ENCODE results near the gene SYNPR.

SYNPR gene

DNA sequence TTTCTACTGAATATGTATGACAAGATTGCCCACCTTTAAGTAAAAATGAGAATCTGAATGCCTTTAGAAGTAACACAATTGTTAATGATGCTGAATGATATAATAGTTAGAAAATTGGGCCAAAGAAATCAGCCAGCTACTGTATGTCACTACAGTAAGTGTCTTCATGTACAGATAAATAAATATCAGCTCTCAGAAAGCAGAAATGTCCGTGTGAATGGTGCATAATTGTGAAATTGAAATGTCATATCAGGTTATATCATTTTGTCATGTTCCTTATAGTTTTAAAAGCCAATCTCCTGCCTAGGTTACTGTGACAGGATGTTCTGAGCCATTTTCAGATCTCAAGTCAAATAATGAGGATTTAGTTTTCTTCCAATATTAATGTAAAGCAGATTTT, 283.8 kb downstream of the SYNPR start:
- DNase-seq, result no peak

DNA sequence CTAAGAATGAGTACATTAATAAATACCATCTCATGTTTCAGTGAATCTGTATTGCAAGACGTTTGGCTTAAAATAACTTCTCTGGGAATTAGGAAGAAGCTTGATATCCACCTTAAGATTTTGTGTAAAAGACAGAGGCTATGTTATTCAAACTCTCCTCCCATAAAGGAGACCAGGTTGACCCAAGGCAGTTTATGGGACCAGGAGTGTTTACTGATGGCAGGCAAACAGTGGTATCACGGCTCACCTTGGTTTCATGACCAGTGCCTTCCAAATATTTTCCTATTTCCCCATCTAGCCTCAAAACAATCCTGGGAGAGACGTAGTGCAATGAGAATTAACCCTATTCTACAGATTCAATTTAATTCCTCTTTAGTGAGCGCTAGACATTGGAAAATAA, 284.2 kb downstream of the SYNPR start:
- no peak for DNase-seq

DNA sequence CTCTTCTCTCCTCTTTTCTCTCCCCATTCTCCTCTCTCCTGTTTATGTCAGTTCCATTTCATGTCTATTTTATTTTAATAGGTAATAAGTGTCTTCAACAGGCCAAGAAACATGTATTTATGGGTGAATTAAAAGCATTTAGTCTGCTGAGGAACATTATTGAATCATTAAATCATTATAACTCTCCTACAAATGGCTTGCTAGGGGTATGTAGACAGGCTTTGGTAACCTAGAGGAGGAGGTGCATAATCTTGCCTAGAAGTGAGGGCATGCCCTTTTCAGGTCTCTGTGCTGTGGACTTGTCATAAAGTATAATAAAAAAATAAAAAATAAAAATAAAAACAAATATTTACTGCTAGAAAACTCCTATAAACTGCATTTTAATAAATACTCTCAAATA, 285.5 kb downstream of the SYNPR start:
- no peak for DNase-seq

DNA sequence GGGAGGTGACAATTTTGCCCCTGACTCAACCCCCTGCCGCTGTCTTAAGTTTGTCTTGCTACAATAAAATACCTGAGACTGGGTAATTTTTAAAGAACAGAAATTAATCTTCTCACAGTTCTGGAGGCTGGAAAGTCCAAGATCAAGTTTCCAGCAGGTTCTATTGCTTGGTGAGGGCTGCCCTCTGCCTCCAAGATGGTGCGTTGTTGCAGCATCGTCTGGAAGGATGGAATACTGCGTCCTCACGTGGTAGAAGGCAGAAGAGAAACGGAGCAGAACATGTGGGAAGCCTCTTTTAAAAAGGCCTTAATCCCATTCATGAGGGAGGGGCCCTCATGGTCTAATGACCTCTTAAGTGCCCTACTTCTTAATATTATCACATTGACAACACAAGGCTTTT, 287.1 kb downstream of the SYNPR start:
- DNase-seq, result no peak

DNA sequence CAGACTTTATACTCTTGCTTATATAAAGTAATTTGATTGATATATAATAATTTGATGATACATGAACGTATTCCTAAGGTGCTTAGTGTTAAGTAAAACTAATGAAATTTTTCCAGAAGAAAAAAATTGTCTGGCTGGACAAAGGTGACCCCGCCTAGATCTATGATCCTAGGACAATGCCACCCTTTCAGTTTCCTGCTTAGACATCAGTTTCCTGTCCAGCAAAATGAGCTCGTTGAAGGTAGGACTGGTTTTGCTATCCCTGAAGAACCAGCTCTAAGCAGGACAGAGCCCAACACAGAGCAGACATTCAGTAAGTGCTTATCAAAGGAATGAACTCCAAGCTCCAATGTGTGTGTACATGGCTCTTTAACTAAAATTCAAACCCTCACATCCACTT, 293.6 kb downstream of the SYNPR start:
- DNase-seq, result no peak

DNA sequence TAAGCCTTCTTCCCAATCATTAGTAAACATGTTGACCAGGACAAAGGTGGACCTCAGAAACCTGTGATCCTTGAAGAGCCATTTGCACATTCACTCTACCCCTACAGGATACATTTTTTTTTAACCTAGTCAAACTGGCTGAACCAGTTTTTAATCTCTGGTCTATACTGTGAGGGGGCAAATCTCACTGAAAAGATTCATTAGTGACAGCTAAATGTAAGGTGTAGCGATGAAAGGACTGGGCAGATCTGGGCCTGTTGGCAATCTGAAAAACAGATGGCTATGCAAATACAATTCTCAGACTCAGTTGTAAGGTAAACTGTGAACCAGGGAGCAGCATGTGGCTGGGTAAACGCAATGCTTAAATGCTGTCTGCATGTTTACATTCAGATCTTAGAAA, 298.7 kb downstream of the SYNPR start:
- DNase-seq, result peak; percentile 80

- DNase-seq, result no peak
These were observed 300.8 kb downstream of the SYNPR start for GRCh38 chr3:63578858-63579257.

- DNase-seq, result no peak
These were observed 302.0 kb downstream of the SYNPR start for GRCh38 chr3:63580151-63580550.

DNA sequence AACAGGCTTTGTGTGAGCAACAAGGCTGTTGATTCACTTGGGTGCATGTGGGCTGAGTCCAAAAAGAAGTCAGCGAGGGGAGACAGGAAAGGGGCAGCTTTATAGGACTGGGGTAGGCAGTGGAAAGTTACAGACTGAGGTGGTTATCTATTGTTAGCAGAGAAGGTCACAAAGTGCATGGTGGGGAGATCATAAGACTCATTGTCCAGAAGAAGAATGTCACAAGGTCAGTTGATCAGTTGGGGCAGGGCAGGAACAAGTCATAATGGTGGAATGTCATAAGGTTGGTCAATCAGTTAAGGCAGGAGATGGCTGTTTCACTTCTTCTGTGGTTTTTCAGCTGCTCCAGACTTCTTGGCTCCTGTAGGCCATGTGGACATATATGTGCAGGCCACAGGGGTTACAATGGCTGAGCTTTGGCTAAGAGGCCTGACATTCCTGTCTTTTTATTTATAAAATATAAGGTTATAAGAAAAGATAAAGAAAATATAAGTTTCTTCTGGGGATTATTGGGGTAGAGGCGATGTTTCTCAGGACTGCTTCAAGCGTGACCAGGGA, 304.9 kb downstream of the SYNPR start:
- DNase-seq, result no peak

GRCh38 chr3:63584681-63585080, 306.6 kb downstream of the SYNPR start:
- no peak for DNase-seq

GRCh38 chr3:63585927-63586326, 307.8 kb downstream of the SYNPR start:
- peak; percentile 66 for DNase-seq

GRCh38 chr3:63588895-63589294, 310.8 kb downstream of the SYNPR start:
- DNase-seq, result no peak

GRCh38 chr3:63593779-63594178, 315.7 kb downstream of the SYNPR start:
- no peak for DNase-seq

DNA sequence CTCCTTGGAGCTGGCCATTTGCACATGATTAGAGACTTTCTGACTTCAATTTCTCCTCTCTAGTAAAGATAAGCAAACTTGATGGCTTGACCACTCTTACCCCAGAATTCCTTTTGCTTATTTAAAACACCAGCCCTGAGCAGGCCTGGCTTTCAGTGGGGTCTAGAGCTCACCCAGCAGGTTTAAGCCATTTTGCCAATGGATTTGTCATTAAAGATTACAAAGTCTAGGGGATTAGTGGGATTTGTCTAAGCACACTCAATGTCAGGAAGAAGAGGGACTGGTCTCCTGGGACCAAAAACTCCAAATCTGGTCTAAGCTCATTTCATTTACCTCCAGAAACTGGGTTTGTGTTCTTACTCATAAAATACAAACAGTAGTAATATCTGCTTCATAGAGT, 317.1 kb downstream of the SYNPR start:
- DNase-seq, result no peak

GRCh38 chr3:63597019-63597418, 318.9 kb downstream of the SYNPR start:
- no peak for DNase-seq

DNA sequence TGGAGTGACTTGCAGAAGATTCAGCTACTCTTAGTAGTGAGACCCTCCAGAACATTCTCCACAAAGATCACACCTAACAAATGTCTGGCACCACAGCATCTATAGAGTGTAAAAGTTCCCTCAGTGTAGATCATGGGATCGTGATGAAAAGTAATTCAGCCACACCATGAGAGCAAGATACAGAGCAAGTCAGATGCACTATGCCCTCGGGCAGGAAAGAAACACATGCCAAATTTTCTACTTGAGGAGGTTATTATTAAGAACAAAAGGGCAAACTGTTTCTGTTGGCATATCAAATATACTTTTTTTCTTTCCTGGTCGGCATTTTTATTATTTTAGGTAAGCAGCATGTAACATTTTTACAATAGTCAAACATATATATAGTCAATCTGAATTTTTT, 329.6 kb downstream of the SYNPR start:
- DNase-seq, result no peak

GRCh38 chr3:63609408-63609807, 331.3 kb downstream of the SYNPR start:
- no peak for DNase-seq

DNA sequence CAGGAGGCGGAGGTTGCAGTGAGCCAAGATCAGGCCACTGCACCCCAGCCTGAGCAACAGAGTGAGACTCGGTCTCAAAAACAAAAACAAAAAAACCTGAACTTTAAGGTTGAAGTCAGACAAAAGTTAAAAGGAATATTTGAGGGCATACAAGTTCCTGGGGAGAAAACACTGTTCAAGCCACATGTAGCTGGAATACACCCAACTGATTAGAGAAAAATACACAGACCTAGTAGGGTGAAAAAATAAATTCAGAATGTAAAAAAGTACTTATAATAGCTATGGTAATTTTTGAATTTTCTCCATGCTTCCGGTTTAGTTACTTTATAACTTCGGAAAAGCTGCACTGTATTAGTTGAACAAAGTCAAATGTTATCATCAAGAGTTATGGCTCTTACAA, 331.7 kb downstream of the SYNPR start:
- DNase-seq, result no peak

DNA sequence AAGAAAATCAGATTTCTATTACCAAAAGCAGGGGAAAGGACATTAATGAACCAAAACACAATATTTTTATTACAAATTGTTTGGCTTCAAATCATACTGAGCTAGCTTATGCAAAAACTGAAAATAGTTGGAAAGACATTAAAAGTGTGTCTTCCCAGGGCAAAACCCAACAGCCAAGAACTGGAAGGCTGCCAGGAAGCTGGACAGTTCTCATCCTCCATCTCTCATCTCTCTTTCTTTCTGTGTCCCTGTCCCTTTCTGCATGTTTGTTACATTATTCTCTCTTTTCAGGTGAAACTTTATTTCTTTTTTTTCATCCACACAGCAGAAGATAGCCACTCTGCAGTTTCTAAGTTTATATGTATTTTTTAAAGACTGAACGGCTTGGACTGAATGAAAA, 333.3 kb downstream of the SYNPR start:
- no peak for DNase-seq

DNA sequence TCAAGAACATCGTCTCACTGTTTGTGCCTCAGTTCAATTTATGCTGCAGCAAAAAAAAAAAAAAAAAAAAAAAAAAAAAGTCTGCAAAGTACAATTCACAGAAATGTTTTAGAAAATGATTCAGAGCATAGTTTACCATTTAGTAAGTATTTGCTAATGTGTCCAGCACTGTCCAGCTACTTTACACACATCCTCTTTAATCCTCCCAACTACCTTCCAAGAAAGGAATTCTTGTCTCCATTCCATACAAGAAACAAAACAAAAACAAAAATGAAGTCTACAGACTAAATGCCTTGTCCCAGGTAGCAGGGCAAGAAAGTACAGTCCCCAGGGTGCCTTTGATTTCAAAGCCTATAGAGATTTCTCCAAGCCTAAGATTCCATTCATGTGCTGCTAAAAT, 335.5 kb downstream of the SYNPR start:
- no peak for DNase-seq

- DNase-seq, result no peak
These were observed 339.3 kb downstream of the SYNPR start for GRCh38 chr3:63617391-63617790.

GRCh38 chr3:63624941-63625560, 346.9 kb downstream of the SYNPR start:
- no peak for DNase-seq

DNA sequence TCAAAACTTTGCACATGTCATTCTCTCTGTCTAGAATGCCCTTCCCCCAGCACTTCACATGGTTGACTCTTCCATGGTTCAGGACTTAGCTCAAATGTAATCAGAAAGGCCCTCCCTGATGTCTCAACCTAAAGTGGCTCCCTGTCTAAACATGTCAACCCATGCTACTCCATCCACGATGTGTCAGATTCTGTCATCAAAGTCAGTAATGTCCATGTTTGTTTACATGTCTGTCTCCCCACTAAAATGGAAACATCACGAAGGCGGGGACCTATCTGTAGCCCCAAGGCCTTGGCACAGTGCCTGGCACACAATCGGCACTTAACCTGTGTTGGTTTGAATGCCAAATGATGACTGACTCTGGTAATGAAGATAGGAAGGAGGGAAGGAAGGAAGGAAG, 353.6 kb downstream of the SYNPR start:
- no peak for DNase-seq

DNA sequence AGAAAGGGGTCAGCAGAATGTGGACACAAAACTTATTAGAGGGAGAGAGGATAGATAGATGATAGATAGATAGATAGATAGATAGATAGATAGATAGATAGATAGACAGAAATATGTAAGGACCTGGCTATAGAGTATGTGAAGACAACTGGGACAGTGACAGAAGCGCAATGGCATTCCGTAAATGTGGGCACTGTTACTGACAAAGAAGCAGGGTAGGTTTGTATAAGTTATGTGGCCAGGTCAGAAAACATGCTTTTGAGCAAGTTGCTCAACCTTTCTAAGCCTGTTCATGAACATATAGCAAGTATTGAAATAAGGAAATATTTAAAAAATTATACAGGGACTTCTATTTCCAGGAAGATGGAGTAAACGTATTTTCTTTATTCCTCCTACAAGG, 357.1 kb downstream of the SYNPR start:
- no peak for DNase-seq

GRCh38 chr3:63639806-63640205, 361.7 kb downstream of the SYNPR start:
- no peak for DNase-seq

DNA sequence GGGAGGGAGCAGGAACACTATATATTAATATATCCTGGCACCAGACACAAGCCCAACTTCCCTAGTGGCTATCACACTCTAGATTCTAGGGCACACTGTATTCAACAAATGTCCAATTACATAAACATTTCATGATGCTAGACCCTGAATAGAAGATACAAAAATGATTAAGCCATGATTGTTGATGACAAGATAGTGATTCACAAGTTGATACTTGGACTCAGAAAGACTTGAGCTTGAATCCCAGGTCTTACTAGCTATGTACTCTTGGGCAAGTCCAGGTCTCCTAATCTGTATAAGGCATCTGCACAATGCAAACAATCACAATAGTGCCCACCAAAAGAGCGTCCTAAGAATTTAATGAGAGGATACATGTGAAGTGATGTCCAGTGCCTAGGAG, 364.4 kb downstream of the SYNPR start:
- DNase-seq, result no peak

All from NCI-H2171 treated with DMSO at 0.1 percent for 48 hours (cell line).